Subcutaneous adipose tissue (tissue), 4 donors: ENCODE data around the gene MAN1B1. TPM values are rescaled to one million over a fixed set of nuclear protein-coding genes. Genes with fewer than 3 reads are reported as not detected.

Source experiments
- total RNA-seq, 4 donors: library from RNA; depleted of rRNA; stranded (reverse); fragments of >200 nt; gene quantifications; one replicate each; pipeline ENCODE4 v1.1.0, GENCODE V29; 2016
- TF ChIP-seq, protein P1 (sequence below): fragments of 450-650 bp; IDR thresholded peaks from one replicate; pipeline ENCODE4 v1.5.1; 2016; ENCODE audit warnings: low read depth, mild to moderate bottlenecking, control low read depth, antibody characterized with exemption, moderate library complexity

The MAN1B1 gene
- total RNA-seq, 4 donors from 2014 or later: 19.1 to 61.9 (median 47.8) TPM

DNA sequence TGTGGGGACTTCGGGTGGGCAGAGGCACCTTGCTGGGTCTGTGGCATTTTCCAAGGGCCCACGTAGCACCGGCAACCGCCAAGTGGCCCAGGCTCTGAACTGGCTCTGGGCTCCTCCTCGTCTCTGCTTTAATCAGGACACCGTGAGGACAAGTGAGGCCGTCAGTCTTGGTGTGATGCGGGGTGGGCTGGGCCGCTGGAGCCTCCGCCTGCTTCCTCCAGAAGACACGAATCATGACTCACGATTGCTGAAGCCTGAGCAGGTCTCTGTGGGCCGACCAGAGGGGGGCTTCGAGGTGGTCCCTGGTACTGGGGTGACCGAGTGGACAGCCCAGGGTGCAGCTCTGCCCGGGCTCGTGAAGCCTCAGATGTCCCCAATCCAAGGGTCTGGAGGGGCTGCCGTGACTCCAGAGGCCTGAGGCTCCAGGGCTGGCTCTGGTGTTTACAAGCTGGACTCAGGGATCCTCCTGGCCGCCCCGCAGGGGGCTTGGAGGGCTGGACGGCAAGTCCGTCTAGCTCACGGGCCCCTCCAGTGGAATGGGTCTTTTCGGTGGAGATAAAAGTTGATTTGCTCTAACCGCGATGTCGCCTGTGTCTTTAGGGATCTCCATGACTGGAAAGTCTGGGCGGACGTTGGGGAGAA, 21.9 kb downstream of the MAN1B1 start:
- TF ChIP-seq, protein P1, sequence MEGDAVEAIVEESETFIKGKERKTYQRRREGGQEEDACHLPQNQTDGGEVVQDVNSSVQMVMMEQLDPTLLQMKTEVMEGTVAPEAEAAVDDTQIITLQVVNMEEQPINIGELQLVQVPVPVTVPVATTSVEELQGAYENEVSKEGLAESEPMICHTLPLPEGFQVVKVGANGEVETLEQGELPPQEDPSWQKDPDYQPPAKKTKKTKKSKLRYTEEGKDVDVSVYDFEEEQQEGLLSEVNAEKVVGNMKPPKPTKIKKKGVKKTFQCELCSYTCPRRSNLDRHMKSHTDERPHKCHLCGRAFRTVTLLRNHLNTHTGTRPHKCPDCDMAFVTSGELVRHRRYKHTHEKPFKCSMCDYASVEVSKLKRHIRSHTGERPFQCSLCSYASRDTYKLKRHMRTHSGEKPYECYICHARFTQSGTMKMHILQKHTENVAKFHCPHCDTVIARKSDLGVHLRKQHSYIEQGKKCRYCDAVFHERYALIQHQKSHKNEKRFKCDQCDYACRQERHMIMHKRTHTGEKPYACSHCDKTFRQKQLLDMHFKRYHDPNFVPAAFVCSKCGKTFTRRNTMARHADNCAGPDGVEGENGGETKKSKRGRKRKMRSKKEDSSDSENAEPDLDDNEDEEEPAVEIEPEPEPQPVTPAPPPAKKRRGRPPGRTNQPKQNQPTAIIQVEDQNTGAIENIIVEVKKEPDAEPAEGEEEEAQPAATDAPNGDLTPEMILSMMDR: no peak

DNA sequence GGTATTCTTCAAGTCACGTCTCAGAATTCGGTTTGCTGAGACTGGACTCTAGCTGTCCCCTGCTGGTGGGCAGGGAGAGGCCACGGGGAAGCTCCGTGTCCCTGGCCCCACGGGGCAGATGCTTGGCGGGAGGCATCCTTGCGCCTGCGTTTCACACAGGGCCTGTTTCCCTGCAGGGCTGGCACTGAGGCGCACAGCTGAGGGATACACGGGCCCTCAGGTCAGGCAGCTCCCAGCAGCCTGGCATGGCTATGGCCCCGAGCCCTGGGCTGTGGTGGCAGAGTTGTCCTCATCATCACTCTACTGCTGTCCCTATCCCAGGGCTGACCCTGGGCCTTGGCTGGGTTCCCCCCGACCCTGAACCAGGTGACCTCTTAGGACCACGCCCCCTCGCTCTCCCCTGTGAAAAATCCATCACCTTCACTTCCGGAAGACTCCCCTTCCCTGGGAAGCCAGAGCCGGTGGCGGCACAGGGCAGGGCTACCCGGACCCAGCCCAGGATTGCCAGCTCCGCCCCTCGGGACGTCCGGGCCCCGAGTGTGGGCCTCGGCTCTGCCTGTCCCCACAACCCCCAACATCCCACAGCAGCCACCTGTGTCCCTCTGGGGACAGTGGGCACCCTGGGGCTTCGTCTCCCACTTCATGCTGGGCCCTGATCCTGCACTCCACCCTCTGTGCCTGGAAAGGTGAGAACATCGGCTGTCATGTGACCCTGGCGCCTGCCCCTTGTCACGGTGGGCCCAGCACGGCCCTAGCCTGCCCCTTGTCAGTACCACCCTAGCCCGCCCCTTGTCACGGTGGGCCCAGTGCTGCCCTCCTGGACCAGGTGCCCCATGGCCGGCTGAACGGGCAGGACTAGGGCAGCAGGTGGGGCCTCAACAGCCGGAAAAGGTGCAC, 22.7 kb downstream of the MAN1B1 start:
- TF ChIP-seq, protein P1: no peak

- TF ChIP-seq, protein P1: no peak
Observed at GRCh38 chr9:137110147-137110910, 23.5 kb downstream of the MAN1B1 start.

DNA sequence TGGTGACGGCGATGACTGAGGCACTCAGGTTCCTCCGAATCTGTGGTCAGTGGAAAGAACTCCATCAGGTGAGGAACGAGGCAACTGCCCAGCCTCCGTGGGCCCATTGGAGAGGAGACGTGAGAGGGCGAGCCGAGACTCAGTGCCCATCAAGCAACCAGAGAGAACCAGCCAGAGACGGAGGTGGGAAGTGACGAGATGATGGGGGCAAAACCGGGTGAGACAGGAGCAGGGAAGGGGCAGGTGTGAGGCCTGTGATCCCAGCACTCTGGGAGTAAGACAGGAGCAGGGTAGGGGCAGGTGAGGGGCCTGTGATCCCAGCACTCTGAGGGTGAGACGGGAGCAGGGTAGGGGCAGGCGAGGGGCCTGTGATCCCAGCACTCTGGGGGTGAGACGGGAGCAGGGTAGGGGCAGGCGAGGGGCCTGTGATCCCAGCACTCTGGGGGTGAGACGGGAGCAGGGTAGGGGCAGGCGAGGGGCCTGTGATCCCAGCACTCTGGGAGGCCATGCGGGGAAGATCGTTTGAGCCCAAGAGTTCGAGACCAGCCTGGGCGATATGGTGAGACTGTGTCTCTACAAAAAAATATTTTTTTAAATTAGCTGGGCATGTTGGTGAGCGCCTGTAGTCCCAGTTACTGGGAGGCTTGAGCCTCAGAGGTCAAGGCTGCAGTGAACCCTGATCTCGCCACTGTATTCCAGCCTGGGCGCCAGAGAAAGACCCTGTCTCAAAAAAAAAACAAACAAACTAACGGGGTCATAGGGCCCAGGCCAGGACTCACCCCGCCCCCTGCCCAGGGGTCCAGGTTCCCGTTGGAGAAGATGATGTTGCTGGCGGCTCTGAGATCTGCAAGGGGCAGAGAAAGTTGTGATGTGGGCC, 24.4 kb downstream of the MAN1B1 start:
- TF ChIP-seq, protein P1: no peak

GRCh38 chr9:137111788-137112563, 25.2 kb downstream of the MAN1B1 start:
- TF ChIP-seq, protein P1: no peak

DNA sequence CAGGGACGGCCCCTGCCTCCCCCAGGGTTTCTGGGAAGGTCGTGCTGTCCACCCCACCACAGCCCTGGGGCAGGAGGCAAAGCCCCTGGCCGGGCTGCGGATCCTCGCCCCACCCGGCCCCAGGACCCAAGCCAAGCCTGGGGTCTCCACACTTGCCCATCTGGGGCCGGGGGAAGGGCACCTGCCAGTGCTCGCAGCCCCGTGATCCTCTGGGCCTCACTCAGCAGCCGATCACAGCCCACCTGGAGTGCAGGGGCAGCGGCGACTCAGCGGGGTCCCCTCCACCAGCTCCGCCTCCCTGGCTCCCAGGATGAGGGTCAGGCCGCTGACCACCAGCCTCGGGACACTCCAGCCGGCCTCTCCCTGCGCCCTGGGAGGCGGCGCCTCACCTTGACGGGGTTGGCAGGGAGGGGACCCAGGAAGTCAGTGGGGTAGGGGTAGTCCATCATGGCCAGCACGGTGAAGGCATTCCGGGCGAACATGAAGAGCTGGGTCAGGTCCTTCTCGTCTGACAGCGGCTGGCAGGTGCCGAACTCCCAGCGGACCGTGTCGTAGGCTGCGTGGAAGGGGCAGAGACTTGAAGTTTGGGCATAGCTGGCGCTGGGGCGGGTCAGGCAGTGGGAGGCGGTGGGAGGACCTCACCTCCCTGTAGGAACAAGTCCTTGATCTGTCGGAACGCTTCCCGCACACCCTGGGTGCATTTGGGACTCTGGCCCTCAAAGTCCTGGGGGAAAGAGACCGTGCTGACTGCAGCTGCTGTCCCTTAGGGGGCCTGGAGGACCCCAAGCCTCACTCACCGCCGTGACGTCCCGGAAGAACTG, 26.0 kb downstream of the MAN1B1 start:
- TF ChIP-seq, protein P1: no peak
